Neuronal stem cell (in vitro differentiated cells): ENCODE data around the gene PIAS4.
A peak's percentile ranks its signal among the peaks of the same experiment; 100 is the strongest.

Experiments
- DNase-seq: peaks from one replicate; pipeline ENCODE4 v3.0.0-alpha.2; 2013; ENCODE audit warnings: low spot score
- H2AFZ ChIP-seq: one replicate; pipeline ENCODE4 v1.6.1; 2013; ENCODE audit warnings: mild to moderate bottlenecking, low read length, inconsistent platforms
- H2AK5ac ChIP-seq: 2 replicates; pipeline ENCODE4 v1.6.1; 2013; ENCODE audit warnings: low read depth, mild to moderate bottlenecking, inconsistent platforms, low read length, moderate library complexity, mixed read lengths
- H2BK120ac ChIP-seq: 2 replicates; pipeline ENCODE4 v1.6.1; 2013; ENCODE audit warnings: low read depth, mild to moderate bottlenecking, inconsistent platforms, low read length, moderate library complexity, mixed read lengths
- H2BK12ac ChIP-seq: one replicate; pipeline ENCODE4 v1.6.1; 2013; ENCODE audit warnings: low read length, inconsistent platforms
- H2BK15ac ChIP-seq: 2 replicates; pipeline ENCODE4 v1.6.1; 2013; ENCODE audit warnings: mild to moderate bottlenecking, low read length, inconsistent platforms, mixed read lengths
- H2BK5ac ChIP-seq: one replicate; pipeline ENCODE4 v1.6.1; 2013; ENCODE audit warnings: inconsistent platforms, mild to moderate bottlenecking, low read length, moderate library complexity
- H3K14ac ChIP-seq: one replicate; pipeline ENCODE4 v1.6.1; 2013; ENCODE audit warnings: low read length, inconsistent platforms
- H3K18ac ChIP-seq: 2 replicates; pipeline ENCODE4 v1.6.1; 2013; ENCODE audit warnings: low read length, inconsistent platforms
- H3K23ac ChIP-seq: 2 replicates; pipeline ENCODE4 v1.6.1; 2013; ENCODE audit warnings: low read depth, mild to moderate bottlenecking, mixed read lengths, low read length, inconsistent platforms; ENCODE audit not compliant: poor library complexity
- H3K27ac ChIP-seq: replicated peaks from 3 replicates; pipeline ENCODE4 v1.5.1; 2013; ENCODE audit warnings: low read length, inconsistent platforms
- H3K27me3 ChIP-seq, 3 experiments: 2 replicates each; pipeline ENCODE4 v1.6.1; 2013; ENCODE audit warnings: low read length in 3 of 3, mild to moderate bottlenecking in 2 of 3, inconsistent platforms in 1 of 3, low read depth in 1 of 3, mixed read lengths in 1 of 3, moderate library complexity in 1 of 3; ENCODE audit not compliant: control insufficient read depth in 3 of 3, insufficient read depth in 3 of 3
- H3K36me3 ChIP-seq, 2 donors: replicated peaks in 1 of 2; 2 replicates each; pipeline ENCODE4 v1.6.1; 2013; ENCODE audit warnings: low read length in 2 of 2; ENCODE audit not compliant: control insufficient read depth in 2 of 2, insufficient read depth in 2 of 2
- H3K4ac ChIP-seq: 2 replicates; pipeline ENCODE4 v1.6.1; 2013; ENCODE audit warnings: inconsistent platforms, mild to moderate bottlenecking, low read length, moderate library complexity
- H3K4me1 ChIP-seq, 2 donors: 1 replicate in 1 of 2; 2 replicates in 1 of 2; pipeline ENCODE4 v1.6.1; 2013; ENCODE audit warnings: low read length in 2 of 2, low read depth in 1 of 2; ENCODE audit not compliant: control insufficient read depth in 2 of 2, insufficient read depth in 1 of 2
- H3K4me2 ChIP-seq: one replicate; pipeline ENCODE4 v1.6.1; 2013; ENCODE audit warnings: mild to moderate bottlenecking, low read length, inconsistent platforms; ENCODE audit not compliant: insufficient read depth, poor library complexity, severe bottlenecking
- H3K4me3 ChIP-seq, 2 donors: 2 replicates each; pipeline ENCODE4 v1.5.1; 2013; ENCODE audit warnings: low read length in 2 of 2, mild to moderate bottlenecking in 2 of 2, inconsistent platforms in 1 of 2, moderate library complexity in 1 of 2
- H3K79me1 ChIP-seq: one replicate; pipeline ENCODE4 v1.6.1; 2013; ENCODE audit warnings: low read depth, mild to moderate bottlenecking, inconsistent platforms, low read length, moderate library complexity
- H3K9ac ChIP-seq: one replicate; pipeline ENCODE4 v1.6.1; 2013; ENCODE audit warnings: mild to moderate bottlenecking, low read depth, low read length, inconsistent platforms; ENCODE audit not compliant: poor library complexity
- H3K9me3 ChIP-seq, 2 donors: replicated peaks in 1 of 2; 2 replicates each; pipeline versions ENCODE3 to v1.6.1; 2013; ENCODE audit warnings: low read length in 2 of 2, mild to moderate bottlenecking in 2 of 2, inconsistent platforms in 1 of 2, low read depth in 1 of 2, mixed read lengths in 1 of 2, moderate library complexity in 1 of 2; ENCODE audit not compliant: control insufficient read depth in 2 of 2, insufficient read depth in 1 of 2
- H4K8ac ChIP-seq: one replicate; pipeline ENCODE4 v1.6.1; 2013; ENCODE audit warnings: low read depth, mild to moderate bottlenecking, inconsistent platforms, low read length, moderate library complexity
- H4K91ac ChIP-seq: one replicate; pipeline ENCODE4 v1.6.1; 2013; ENCODE audit warnings: low read length, low read depth, mild to moderate bottlenecking, inconsistent platforms; ENCODE audit not compliant: poor library complexity
- WGBS, 2 donors: extraction: QIAGEN DNeasy Blood & Tissue Kit; methylation state at CpG; one replicate each; pipeline ENCODE4 v1.1.7; 2013; ENCODE audit warnings: missing lambda C conversion rate in 2 of 2, mixed read lengths in 1 of 2; ENCODE audit not compliant: insufficient read length in 2 of 2, insufficient replicate concordance in 1 of 2; ENCODE audit errors: extremely low coverage in 2 of 2; 5-methylcytosine and 5-hydroxymethylcytosine counted together

The PIAS4 gene

GRCh38 chr19:4063369-4064148 lies 56.0 kb downstream of the PIAS4 start:
- Histone ChIP-seq H4K91ac (no peak overlapping the region), H3K9me3 (no peaks in the 10 kb centered on the region), H3K4me2 (peak overlapping the region; percentile 91), H3K9ac (no peak overlapping the region), H3K4me3 (peak overlapping the region; percentile 65 to 88), H3K23ac (peak overlapping the region; percentile 53), H3K14ac (no peak overlapping the region), H3K18ac (peak overlapping the region; percentile 11), H3K4me1 (peaks cover 11% of the 10 kb centered on the region in 2 donors), H3K27ac (no peak overlapping the region), H2BK120ac (no peak overlapping the region), H2BK15ac (no peak overlapping the region), H2AK5ac (peak overlapping the region; percentile 5), H3K79me1 (peaks cover 34% of the 10 kb centered on the region), H3K27me3 (peaks cover 4 to 14% (median 13%) of the 10 kb centered on the region in 3 experiments), H2BK12ac (peak overlapping the region; percentile 30), H3K4ac (no peak overlapping the region), H2AFZ (no peak overlapping the region), H2BK5ac (no peak overlapping the region), H4K8ac (no peak overlapping the region), H3K36me3 (peaks cover 2 to 6% of the 10 kb centered on the region in 2 donors)
- WGBS, 2 donors, result no CpG with 5 or more reads among the region's 31 CpGs
- DNase-seq, result no peak

- Histone ChIP-seq H3K79me1 (peaks cover 34% of the 10 kb centered on the region), H2BK12ac (no peak overlapping the region), H3K18ac (peak overlapping the region; percentile 94), H2BK120ac (no peak overlapping the region), H2AK5ac (peak overlapping the region; percentile 84), H2AFZ (no peak overlapping the region), H3K9ac (peak overlapping the region; percentile 91), H4K8ac (no peak overlapping the region), H3K23ac (peak overlapping the region; percentile 91), H3K4ac (peak overlapping the region; percentile 76), H4K91ac (no peak overlapping the region), H3K9me3 (peaks cover 0 to under 1% of the 10 kb centered on the region in 2 donors), H3K4me1 (peaks cover 7% of the 10 kb centered on the region in 2 donors), H3K27ac (no peak overlapping the region), H3K4me2 (peak overlapping the region; percentile 91), H2BK5ac (no peak overlapping the region), H2BK15ac (no peak overlapping the region), H3K14ac (peak overlapping the region; percentile 99), H3K36me3 (peaks cover 2 to 6% of the 10 kb centered on the region in 2 donors), H3K4me3 (peak overlapping the region; percentile 65 to 88), H3K27me3 (peaks cover 4 to 18% (median 18%) of the 10 kb centered on the region in 3 experiments)
- no peak for DNase-seq
- WGBS, 2 donors, result no CpG with 5 or more reads among the region's 24 CpGs
Measured at GRCh38 chr19:4064149-4064495, 56.6 kb downstream of the PIAS4 start.

GRCh38 chr19:4064496-4065260 lies 57.1 kb downstream of the PIAS4 start:
- Histone ChIP-seq H2BK12ac (peak overlapping the region; percentile 41), H3K14ac (peak overlapping the region; percentile 99), H2BK15ac (peak overlapping the region; percentile 49), H2BK5ac (peak overlapping the region; percentile 82), H3K23ac (peak overlapping the region; percentile 91), H4K8ac (no peak overlapping the region), H3K4me2 (peak overlapping the region; percentile 91), H4K91ac (no peak overlapping the region), H3K4me1 (peaks cover 5 to 7% of the 10 kb centered on the region in 2 donors), H3K79me1 (peaks cover 34% of the 10 kb centered on the region), H3K36me3 (peaks cover 2 to 6% of the 10 kb centered on the region in 2 donors), H3K4ac (peak overlapping the region; percentile 76), H3K9me3 (peaks cover 0 to 1% of the 10 kb centered on the region in 2 donors), H3K27ac (no peak overlapping the region), H3K18ac (peak overlapping the region; percentile 94), H2BK120ac (no peak overlapping the region), H3K4me3 (peak overlapping the region; percentile 65 to 88), H3K27me3 (peaks cover 4 to 21% (median 20%) of the 10 kb centered on the region in 3 experiments), H2AFZ (peak overlapping the region; percentile 56), H3K9ac (peak overlapping the region; percentile 91), H2AK5ac (peak overlapping the region; percentile 84)
- no peak for DNase-seq
- WGBS, 2 donors, result no CpG with 5 or more reads among the region's 57 CpGs
